C4-2B (cell line): ENCODE measurements around the gene ERFE.

ENCODE experiments used
- ZFX ChIP-seq: fragments of 450-650 bp; IDR thresholded peaks from 2 replicates; pipeline ENCODE4 v1.6.1; 2017
- TF ChIP-seq, protein P1 (sequence below): fragments of 450-650 bp; conservative IDR thresholded peaks from 2 replicates; pipeline ENCODE4 v1.5.1; 2017; ENCODE audit warnings: mild to moderate bottlenecking

DNA sequence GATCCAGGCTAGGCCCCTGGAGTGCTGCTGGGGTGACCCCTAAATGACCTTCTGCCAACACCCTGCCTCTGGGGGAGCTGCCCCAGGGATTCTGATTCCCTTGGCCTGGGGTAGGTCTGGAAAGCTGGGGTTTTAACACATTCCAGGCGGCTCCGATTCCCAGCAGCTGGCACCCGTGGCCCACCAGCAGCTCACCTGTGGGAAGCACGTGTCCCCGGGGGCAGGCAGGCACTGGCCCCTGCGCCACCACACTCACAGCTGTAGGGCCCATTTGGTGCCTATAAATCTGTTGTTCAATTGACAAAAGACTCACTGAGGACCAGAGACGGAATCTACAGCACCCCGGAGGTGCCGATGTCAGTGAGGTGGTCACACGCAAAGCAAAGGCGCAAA, 24.4 kb upstream of the ERFE start:
- TF ChIP-seq, protein P1, sequence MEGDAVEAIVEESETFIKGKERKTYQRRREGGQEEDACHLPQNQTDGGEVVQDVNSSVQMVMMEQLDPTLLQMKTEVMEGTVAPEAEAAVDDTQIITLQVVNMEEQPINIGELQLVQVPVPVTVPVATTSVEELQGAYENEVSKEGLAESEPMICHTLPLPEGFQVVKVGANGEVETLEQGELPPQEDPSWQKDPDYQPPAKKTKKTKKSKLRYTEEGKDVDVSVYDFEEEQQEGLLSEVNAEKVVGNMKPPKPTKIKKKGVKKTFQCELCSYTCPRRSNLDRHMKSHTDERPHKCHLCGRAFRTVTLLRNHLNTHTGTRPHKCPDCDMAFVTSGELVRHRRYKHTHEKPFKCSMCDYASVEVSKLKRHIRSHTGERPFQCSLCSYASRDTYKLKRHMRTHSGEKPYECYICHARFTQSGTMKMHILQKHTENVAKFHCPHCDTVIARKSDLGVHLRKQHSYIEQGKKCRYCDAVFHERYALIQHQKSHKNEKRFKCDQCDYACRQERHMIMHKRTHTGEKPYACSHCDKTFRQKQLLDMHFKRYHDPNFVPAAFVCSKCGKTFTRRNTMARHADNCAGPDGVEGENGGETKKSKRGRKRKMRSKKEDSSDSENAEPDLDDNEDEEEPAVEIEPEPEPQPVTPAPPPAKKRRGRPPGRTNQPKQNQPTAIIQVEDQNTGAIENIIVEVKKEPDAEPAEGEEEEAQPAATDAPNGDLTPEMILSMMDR: no peak
- no peak for TF ChIP-seq ZFX
